DND-41 (cell line): Measurements from ENCODE around the gene ZDHHC17.
"Not testable (repeated sequence)": the region's sequence is repeated elsewhere in the genome, so short reads cannot be mapped to it uniquely, and the experiment has no call there.

Source experiments
- ATAC-seq: fragments of 200-7000 bp; cut with Tn5 transposase; 3 replicates; pipeline ENCODE4 v1.9.1; 2021; ENCODE audit warnings: low read depth; ENCODE audit not compliant: insufficient read depth
- DNase-seq: peaks from one replicate; pipeline ENCODE4 v3.0.0-alpha.2; 2020
- H2AFZ ChIP-seq: 2 replicates; pipeline ENCODE4 v1.6.0; 2012; ENCODE audit warnings: low read depth, low read length
- H3K27ac ChIP-seq: 2 replicates; pipeline ENCODE4 v1.5.1; 2012; ENCODE audit warnings: low read length, inconsistent platforms
- H3K27me3 ChIP-seq: fragments of 200-600 bp; sonication (generic); 2 replicates; pipeline ENCODE4 v1.6.0; 2012; ENCODE audit warnings: low read length, mild to moderate bottlenecking, inconsistent platforms; ENCODE audit not compliant: insufficient read depth, poor library complexity
- H3K36me3 ChIP-seq: 2 replicates; pipeline ENCODE4 v1.5.1; 2012; ENCODE audit warnings: low read length, inconsistent platforms; ENCODE audit not compliant: insufficient read depth
- H3K4me1 ChIP-seq: 2 replicates; pipeline ENCODE4 v1.5.1; 2012; ENCODE audit warnings: mild to moderate bottlenecking, low read length; ENCODE audit not compliant: insufficient read depth
- H3K4me2 ChIP-seq: 2 replicates; pipeline ENCODE4 v1.6.0; 2012; ENCODE audit warnings: mild to moderate bottlenecking, moderate library complexity, low read length, inconsistent platforms; ENCODE audit not compliant: insufficient read depth
- H3K4me3 ChIP-seq, 2 experiments: fragments of 200-600 bp in 1 of 2; shearing (Covaris generic) in 1 of 2; 2 replicates each; pipeline ENCODE4 v1.5.1; 2012 to 2016; ENCODE audit warnings: inconsistent platforms in 2 of 2, low read length in 2 of 2, mild to moderate bottlenecking in 2 of 2, low read depth in 1 of 2, moderate library complexity in 1 of 2
- H3K79me2 ChIP-seq: 2 replicates; pipeline ENCODE4 v1.6.0; 2012; ENCODE audit warnings: low read length, inconsistent platforms; ENCODE audit not compliant: insufficient read depth
- H3K9ac ChIP-seq: 2 replicates; pipeline ENCODE4 v1.6.0; 2012; ENCODE audit warnings: low read depth, mild to moderate bottlenecking, inconsistent platforms, low read length, moderate library complexity
- H3K9me3 ChIP-seq: 2 replicates; pipeline ENCODE4 v1.5.1; 2012; ENCODE audit warnings: low read length, moderate library complexity, mild to moderate bottlenecking, inconsistent platforms; ENCODE audit not compliant: insufficient read depth, severe bottlenecking
- H4K20me1 ChIP-seq: 2 replicates; pipeline ENCODE4 v1.6.0; 2012; ENCODE audit warnings: low read length; ENCODE audit not compliant: insufficient read depth
- CTCF ChIP-seq: IDR thresholded peaks from 2 replicates; pipeline ENCODE4 v1.5.1; 2012; ENCODE audit warnings: borderline replicate concordance, low read length, moderate library complexity, mild to moderate bottlenecking; ENCODE audit not compliant: poor library complexity, severe bottlenecking; ENCODE audit errors: extremely low read depth
- EZH2 ChIP-seq: IDR thresholded peaks from 3 replicates; pipeline ENCODE4 v1.6.1; 2012; ENCODE audit warnings: borderline replicate concordance, low read depth, mild to moderate bottlenecking, moderate library complexity, low read length, inconsistent platforms; ENCODE audit not compliant: severe bottlenecking

Gene ZDHHC17

GRCh38 chr12:76766161-76766560, 2.2 kb downstream of the ZDHHC17 start:
- Histone ChIP-seq H3K9me3 (no peaks in the 10 kb centered on the region), H3K27ac (no peak overlapping the region), H3K79me2 (peaks cover 70% of the 10 kb centered on the region), H3K27me3 (no peaks in the 10 kb centered on the region), H3K4me3 (peak overlapping the region in 1 of 2 experiments; percentile 97; a peak in 1 of 4 replicates), H3K4me2 (peak overlapping the region; percentile 93; the same call in 1 of the 2 replicates), H3K9ac (no peak overlapping the region), H4K20me1 (peaks cover 6% of the 10 kb centered on the region; the same call in 1 of the 2 replicates), H2AFZ (no peak overlapping the region), H3K4me1 (peaks cover 28% of the 10 kb centered on the region), H3K36me3 (no peaks in the 10 kb centered on the region)
- no peak for DNase-seq
- TF ChIP-seq EZH2 (no peak), CTCF (no peak)
- no peak for ATAC-seq

GRCh38 chr12:76768576-76768975, 4.7 kb downstream of the ZDHHC17 start:
- ATAC-seq: no peak
- Histone ChIP-seq H3K9ac (no peak overlapping the region), H4K20me1 (peaks cover 19% of the 10 kb centered on the region; the same call in 1 of the 2 replicates), H3K27me3 (no peaks in the 10 kb centered on the region), H3K4me1 (peaks cover 20% of the 10 kb centered on the region), H3K4me2 (peak overlapping the region; percentile 1; the same call in 1 of the 2 replicates), H3K4me3 (no peak overlapping the region), H3K27ac (no peak overlapping the region), H3K36me3 (0 out of 2 replicates have a peak, but pooled peaks cover 3% of the 10 kb centered on the region), H2AFZ (no peak overlapping the region), H3K79me2 (peaks cover 92% of the 10 kb centered on the region), H3K9me3 (no peaks in the 10 kb centered on the region)
- no peak for TF ChIP-seq CTCF
- TF ChIP-seq EZH2: no peak
- no peak for DNase-seq

- Histone ChIP-seq H3K4me2 (no peak overlapping the region), H3K79me2 (peaks cover 97% of the 10 kb centered on the region), H4K20me1 (peaks cover 35% of the 10 kb centered on the region), H3K4me1 (no peaks in the 10 kb centered on the region), H3K36me3 (0 out of 2 replicates have a peak, but pooled peaks cover 2% of the 10 kb centered on the region), H3K9ac (no peak overlapping the region), H2AFZ (no peak overlapping the region), H3K9me3 (no peaks in the 10 kb centered on the region), H3K27me3 (no peaks in the 10 kb centered on the region), H3K4me3 (no peak overlapping the region), H3K27ac (no peak overlapping the region)
- no peak for TF ChIP-seq EZH2
- TF ChIP-seq CTCF: no peak
- ATAC-seq (peak; percentile 44; the same call in 1 of the 3 replicates), DNase-seq (no peak)
Measured at GRCh38 chr12:76777765-76778216, 13.9 kb downstream of the ZDHHC17 start.

GRCh38 chr12:76778364-76778763, 14.4 kb downstream of the ZDHHC17 start:
- TF ChIP-seq CTCF: no peak
- TF ChIP-seq EZH2: no peak
- no peaks in the 10 kb centered on the region for H3K4me1 ChIP-seq
- H2AFZ ChIP-seq: no peak overlapping the region
- H3K4me3 ChIP-seq: no peak overlapping the region
- H4K20me1 ChIP-seq: peaks cover 37% of the 10 kb centered on the region
- H3K9ac ChIP-seq: no peak overlapping the region
- H3K27me3 ChIP-seq: no peaks in the 10 kb centered on the region
- H3K79me2 ChIP-seq: peaks cover 97% of the 10 kb centered on the region
- DNase-seq: no peak
- no peaks in the 10 kb centered on the region for H3K9me3 ChIP-seq
- no peak overlapping the region for H3K4me2 ChIP-seq
- no peak overlapping the region for H3K27ac ChIP-seq
- no peaks in the 10 kb centered on the region for H3K36me3 ChIP-seq
- ATAC-seq: no peak

- not testable (repeated sequence) for H3K4me2 ChIP-seq, DNase-seq, H3K9me3 ChIP-seq, H3K27ac ChIP-seq, H3K36me3 ChIP-seq, H2AFZ ChIP-seq, H3K27me3 ChIP-seq, H3K4me1 ChIP-seq, ATAC-seq, H3K9ac ChIP-seq, H3K4me3 ChIP-seq
- H4K20me1 ChIP-seq: peaks cover 39% of the 10 kb centered on the region
- peaks cover 94% of the 10 kb centered on the region for H3K79me2 ChIP-seq
Measured at GRCh38 chr12:76779310-76779709, 15.4 kb downstream of the ZDHHC17 start.
